Nucleus accumbens (tissue), 56 donors: ENCODE results near the gene DGAT2.
A peak's percentile ranks its signal among the peaks of the same experiment; 100 is the strongest.

Experiments
- DNase-seq, 56 donors: peaks; one replicate each; lab custom pipeline; 2025; lab: John Stamatoyannopoulos, UW

The DGAT2 gene

GRCh38 chr11:75777461-75778110, 9.0 kb downstream of the DGAT2 start:
- DNase-seq = no peak

- DNase-seq = no peak
Measured at GRCh38 chr11:75778962-75779361, 10.4 kb downstream of the DGAT2 start.

GRCh38 chr11:75779960-75780359, 11.4 kb downstream of the DGAT2 start:
- DNase-seq = peak in 23 of 56 donors; percentile 13 to 72 (median 43)

- DNase-seq = no peak
Measured at GRCh38 chr11:75780888-75781287, 12.3 kb downstream of the DGAT2 start.

GRCh38 chr11:75781296-75781695, 12.7 kb downstream of the DGAT2 start:
- no peak for DNase-seq

- peak in 1 of 56 donors; percentile 25 for DNase-seq
Measured at GRCh38 chr11:75781831-75782230, 13.3 kb downstream of the DGAT2 start.

GRCh38 chr11:75782540-75783263, 14.1 kb downstream of the DGAT2 start:
- no peak for DNase-seq

GRCh38 chr11:75783416-75784084, 15.0 kb downstream of the DGAT2 start:
- DNase-seq = no peak

GRCh38 chr11:75784085-75784478, 15.5 kb downstream of the DGAT2 start:
- no peak for DNase-seq

GRCh38 chr11:75784506-75784905, 15.9 kb downstream of the DGAT2 start:
- no peak for DNase-seq

GRCh38 chr11:75785187-75785586, 16.6 kb downstream of the DGAT2 start:
- no peak for DNase-seq

GRCh38 chr11:75786101-75786736, 17.6 kb downstream of the DGAT2 start:
- DNase-seq = no peak

GRCh38 chr11:75789521-75789920, 20.9 kb downstream of the DGAT2 start:
- DNase-seq = no peak

GRCh38 chr11:75790986-75791385, 22.4 kb downstream of the DGAT2 start:
- DNase-seq = no peak

- DNase-seq = no peak
Measured at GRCh38 chr11:75792127-75792731, 23.7 kb downstream of the DGAT2 start.

- DNase-seq = no peak
Measured at GRCh38 chr11:75792997-75793800, 24.6 kb downstream of the DGAT2 start.

GRCh38 chr11:75793966-75794365, 25.4 kb downstream of the DGAT2 start:
- peak in 2 of 56 donors; percentile 6 to 9 for DNase-seq

- DNase-seq = no peak
Measured at GRCh38 chr11:75795276-75796090, 26.9 kb downstream of the DGAT2 start.

GRCh38 chr11:75796091-75796435, 27.5 kb downstream of the DGAT2 start:
- no peak for DNase-seq
